HCT116 (cell line): ENCODE measurements around the gene TCF7L2. TPM values are rescaled to one million over a fixed set of nuclear protein-coding genes. Genes with fewer than 3 reads are reported as not detected.

ENCODE experiments used
- ATAC-seq: fragments of 200-7000 bp; cut with Tn5 transposase; 2 replicates; pipeline ENCODE4 v1.9.1; 2020; ENCODE audit warnings: mild to moderate bottlenecking, moderate library complexity
- BruUV-seq: library from RNA; stranded (reverse); fragments of 400-500 nt; replicated peaks from 2 replicates; lab custom pipeline; 2021; lab: Mats Ljungman, UMichigan
- CTCF ChIA-PET: fragments of 300-600 bp; sonication (Branson Sonifier 250); formaldehyde crosslinking; loops from one replicate; lab custom pipeline; 2021; ENCODE audit warnings: antibody characterized with exemption; lab: Charles Lee
- POLR2A ChIA-PET: fragments of 300-600, 350-600 bp; sonication (Branson Sonifier 250); formaldehyde crosslinking; loops from one replicate; lab custom pipeline; 2021; ENCODE audit warnings: antibody characterized with exemption; lab: Charles Lee
- RAD21 ChIA-PET, 2 experiments: fragments of 300-600 bp; sonication (Branson Sonifier 250); formaldehyde crosslinking; loops; one replicate each; lab custom pipeline; 2023; ENCODE audit warnings: low total read pairs in 2 of 2; ENCODE audit not compliant: uncharacterized antibody in 2 of 2, unreplicated experiment in 2 of 2, low non-redundant PET in 1 of 2; lab: Charles Lee
- DNase-seq: peaks from one replicate; pipeline ENCODE4 v3.0.0-alpha.2; 2010; ENCODE audit warnings: low read depth, low spot score
- H2AFZ ChIP-seq: fragments of 200-600 bp; shearing (Covaris generic), sonication (generic); 2 replicates; pipeline ENCODE4 v1.6.1; 2017; ENCODE audit warnings: low read depth, mixed run types, mixed read lengths, antibody characterized with exemption, low read length; ENCODE audit not compliant: poor library complexity, severe bottlenecking
- H3K27ac ChIP-seq: 2 replicates; pipeline ENCODE4 v1.5.1; 2012; ENCODE audit warnings: low read depth, low read length
- H3K27me3 ChIP-seq: fragments of 200-600 bp; sonication (generic); 2 replicates; pipeline ENCODE4 v1.6.1; 2016; ENCODE audit warnings: mixed run types, low read length, mixed read lengths; ENCODE audit not compliant: insufficient read depth
- H3K36me3 ChIP-seq, 2 experiments: fragments of 200-500 bp in 1 of 2; fragments of 200-600 bp in 1 of 2; sonication (Bioruptor generic) in 1 of 2; sonication (generic) in 1 of 2; 2 replicates each; pipeline versions ENCODE4 v1.5.1 to v1.6.1; 2014 to 2016; ENCODE audit warnings: low read length in 2 of 2, inconsistent platforms in 1 of 2, mixed read lengths in 1 of 2, mixed run types in 1 of 2; ENCODE audit not compliant: insufficient read depth in 2 of 2, control insufficient read depth in 1 of 2
- H3K4me1 ChIP-seq, 2 experiments: fragments of 200-600 bp in 1 of 2; sonication (generic) in 1 of 2; 2 replicates each; pipeline versions ENCODE4 v1.5.1 to v1.6.1; 2012 to 2017; ENCODE audit warnings: low read length in 2 of 2, inconsistent platforms in 1 of 2, mild to moderate bottlenecking in 1 of 2, mixed read lengths in 1 of 2, mixed run types in 1 of 2, moderate library complexity in 1 of 2; ENCODE audit not compliant: insufficient read depth in 2 of 2, control insufficient read depth in 1 of 2
- H3K4me2 ChIP-seq: fragments of 200-600 bp; sonication (generic); 2 replicates; pipeline ENCODE4 v1.6.1; 2017; ENCODE audit warnings: mixed run types, low read length, mixed read lengths
- H3K4me3 ChIP-seq, 2 experiments: fragments of 200-600 bp in 1 of 2; sonication (generic) in 1 of 2; replicated peaks in 1 of 2; 2 replicates each; pipeline ENCODE4 v1.5.1; 2011 to 2016; ENCODE audit warnings: low read length in 2 of 2, control low read depth in 1 of 2, low read depth in 1 of 2, mild to moderate bottlenecking in 1 of 2, mixed read lengths in 1 of 2, mixed run types in 1 of 2
- H3K79me2 ChIP-seq: fragments of 200-600 bp; sonication (generic); 2 replicates; pipeline ENCODE4 v1.6.1; 2017; ENCODE audit warnings: mild to moderate bottlenecking, mixed run types, low read length, moderate library complexity, mixed read lengths; ENCODE audit not compliant: insufficient read depth
- H3K9ac ChIP-seq: fragments of 200-600 bp; sonication (generic); 2 replicates; pipeline ENCODE4 v1.6.1; 2016; ENCODE audit warnings: low read length, mixed read lengths
- H3K9me2 ChIP-seq: fragments of 200-600 bp; sonication (generic), shearing (Covaris generic); 2 replicates; pipeline ENCODE4 v1.6.1; 2017; ENCODE audit warnings: mixed run types, mild to moderate bottlenecking, moderate library complexity; ENCODE audit not compliant: insufficient read depth
- H3K9me3 ChIP-seq, 2 experiments: fragments of 200-500 bp in 1 of 2; fragments of 200-600 bp in 1 of 2; sonication (Bioruptor generic) in 1 of 2; sonication (generic) in 1 of 2; 2 replicates each; pipeline ENCODE4 v1.6.1; 2014 to 2017; ENCODE audit warnings: low read length in 2 of 2, mixed read lengths in 2 of 2, inconsistent platforms in 1 of 2, low read depth in 1 of 2, mild to moderate bottlenecking in 1 of 2, mixed run types in 1 of 2, moderate library complexity in 1 of 2; ENCODE audit not compliant: control insufficient read depth in 1 of 2, insufficient read depth in 1 of 2
- H4K20me1 ChIP-seq: fragments of 200-600 bp; sonication (generic), shearing (Covaris generic); 2 replicates; pipeline ENCODE4 v1.6.1; 2017; ENCODE audit warnings: mixed run types, mild to moderate bottlenecking, moderate library complexity; ENCODE audit not compliant: insufficient read depth
- EZH2phosphoT487 ChIP-seq: fragments of 200-600 bp; IDR thresholded peaks from 2 replicates; pipeline ENCODE4 v1.6.1; 2018; ENCODE audit warnings: antibody characterized with exemption, borderline replicate concordance
- FOSL1 ChIP-seq: IDR thresholded peaks from 2 replicates; pipeline ENCODE4 v1.6.1; 2012; ENCODE audit warnings: low read depth
- POLR2A ChIP-seq: IDR thresholded peaks from 2 replicates; pipeline ENCODE4 v1.7.0; 2011; ENCODE audit warnings: borderline replicate concordance; ENCODE audit not compliant: insufficient read depth, insufficient read length; ENCODE audit errors: extremely low read depth
- POLR2AphosphoS5 ChIP-seq: IDR thresholded peaks from 2 replicates; pipeline ENCODE4 v1.6.1; 2011; ENCODE audit warnings: mild to moderate bottlenecking, low read depth, low read length, moderate library complexity
- SIN3A ChIP-seq: IDR thresholded peaks from 2 replicates; pipeline ENCODE4 v1.6.1; 2012; ENCODE audit warnings: low read depth
- YY1 ChIP-seq: IDR thresholded peaks from 2 replicates; pipeline ENCODE4 v1.6.1; 2011; ENCODE audit warnings: low read length, low read depth, moderate library complexity, mild to moderate bottlenecking; ENCODE audit not compliant: insufficient replicate concordance; ENCODE audit errors: extremely low read depth
- intact Hi-C: fragments of 100-400 bp; cut with micrococcal nuclease; formaldehyde crosslinking; loops from 2 replicates; pipeline ENCODE4 v1.10.0; 2022
- total RNA-seq: library from RNA; stranded (reverse); gene quantifications from one replicate; pipeline ENCODE4 v1.2.1, GENCODE V29; 2021; ENCODE audit not compliant: unreplicated experiment
- TF ChIP-seq, protein P1 (sequence below): IDR thresholded peaks from 2 replicates; pipeline ENCODE4 v1.6.1; 2012

Gene TCF7L2
- total RNA-seq, 1 experiment from 2014 or later, result 164 TPM

- H3K27ac ChIP-seq, result peak overlapping the region; percentile 100
- peak overlapping the region; percentile 83 for H3K4me2 ChIP-seq
- TF ChIP-seq POLR2A, result no peak
- TF ChIP-seq YY1, result no peak
- peak; percentile 50 for TF ChIP-seq POLR2AphosphoS5
- ChIA-PET RAD21 (interaction anchor here (0.6 to 0.7 kb wide), 2 partner anchors 118 to 129 kb away, joined by 3 to 4 read pairs; no protein-coding TSS in a partner anchor), POLR2A (interaction anchor here (0.7 to 0.9 kb wide), 2 partner anchors 22 to 124 kb away, joined by 3 read pairs; no protein-coding TSS in a partner anchor), CTCF (no interaction called here)
- no peaks in the 10 kb centered on the region for H3K27me3 ChIP-seq
- H3K9ac ChIP-seq, result peak overlapping the region; percentile 92
- H3K4me3 ChIP-seq, result peak overlapping the region; percentile 73 to 78
- DNase-seq (no peak), ATAC-seq (no peak)
- H3K79me2 ChIP-seq, result peaks cover 95% of the 10 kb centered on the region
- H3K36me3 ChIP-seq, result peaks cover 20 to 48% of the 10 kb centered on the region in 2 experiments
- H2AFZ ChIP-seq, result no peak overlapping the region
- no peaks in the 10 kb centered on the region for H3K9me2 ChIP-seq
- no peaks in the 10 kb centered on the region for H3K9me3 ChIP-seq
- H4K20me1 ChIP-seq, result no peaks in the 10 kb centered on the region
- peaks cover 73 to 81% of the 10 kb centered on the region in 2 experiments for H3K4me1 ChIP-seq
- intact Hi-C loops, result loop anchor here (1.0 to 10.0 kb wide), 3 partner anchors 213 to 571 kb away; no protein-coding TSS in a partner anchor
- no TSS peak for BruUV-seq
These were observed 5.8 kb downstream of the TCF7L2 start for GRCh38 chr10:112955582-112956421.

- POLR2A ChIA-PET, result no interaction called here
- H4K20me1 ChIP-seq, result no peaks in the 10 kb centered on the region
- H3K4me2 ChIP-seq, result peak overlapping the region; percentile 83
- H3K79me2 ChIP-seq, result peaks cover 100% of the 10 kb centered on the region
- no peak for ATAC-seq
- TSS peak; percentile 0 for BruUV-seq
- H3K36me3 ChIP-seq, result peaks cover 20 to 55% of the 10 kb centered on the region in 2 experiments
- H3K9ac ChIP-seq, result peak overlapping the region; percentile 92
- intact Hi-C loops, result loop anchor here (1.0 to 10.0 kb wide), 2 partner anchors 420 to 572 kb away; no protein-coding TSS in a partner anchor
- H3K4me3 ChIP-seq, result peak overlapping the region; percentile 8 to 73
- no peak for DNase-seq
- no peaks in the 10 kb centered on the region for H3K27me3 ChIP-seq
- H3K9me3 ChIP-seq, result no peaks in the 10 kb centered on the region
- H2AFZ ChIP-seq, result no peak overlapping the region
- CTCF ChIA-PET, result no interaction called here
- peak overlapping the region; percentile 100 for H3K27ac ChIP-seq
- TF ChIP-seq SIN3A, result no peak
- TF ChIP-seq POLR2A, result no peak
- TF ChIP-seq EZH2phosphoT487, result no peak
- TF ChIP-seq, protein P1, sequence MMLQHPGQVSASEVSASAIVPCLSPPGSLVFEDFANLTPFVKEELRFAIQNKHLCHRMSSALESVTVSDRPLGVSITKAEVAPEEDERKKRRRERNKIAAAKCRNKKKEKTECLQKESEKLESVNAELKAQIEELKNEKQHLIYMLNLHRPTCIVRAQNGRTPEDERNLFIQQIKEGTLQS, result no peak
- no peak for TF ChIP-seq FOSL1
- RAD21 ChIA-PET, result interaction anchor here in 1 of 2 experiments (0.7 kb wide), 1 partner anchor 117 kb away, joined by 4 read pairs; no protein-coding TSS in a partner anchor
- peaks cover 83 to 89% of the 10 kb centered on the region in 2 experiments for H3K4me1 ChIP-seq
- H3K9me2 ChIP-seq, result no peaks in the 10 kb centered on the region
These were observed 6.7 kb downstream of the TCF7L2 start for GRCh38 chr10:112956631-112957350.
